HepG2 (cell line): ENCODE measurements around the gene ENO4. TPM values are rescaled to one million over a fixed set of nuclear protein-coding genes. Genes with fewer than 3 reads are reported as not detected.

ENCODE experiments used
- ATAC-seq: fragments of 200-7000 bp; cut with Tn5 transposase; 3 replicates; pipeline ENCODE4 v1.9.1; 2020; ENCODE audit warnings: mild to moderate bottlenecking, moderate library complexity
- BruUV-seq: library from RNA; stranded (reverse); fragments of 400-500 nt; replicated peaks from 2 replicates; lab custom pipeline; 2021; lab: Mats Ljungman, UMichigan
- CTCF ChIA-PET: fragments of 300-600 bp; formaldehyde crosslinking; extraction: SDS; loops from one replicate; lab custom pipeline; 2021; ENCODE audit warnings: low total read pairs, inconsistent platforms, low intra/inter-chr PET ratio; lab: Yijun Ruan, JAX
- POLR2A ChIA-PET: fragments of 350-600 bp; sonication (Branson Sonifier 250); formaldehyde crosslinking; loops from one replicate; lab custom pipeline; 2020; ENCODE audit warnings: antibody characterized with exemption, inconsistent platforms; lab: Yijun Ruan, JAX
- DNase-seq: peaks from one replicate; pipeline ENCODE4 v3.0.0-alpha.2; 2015; ENCODE audit warnings: low spot score
- FAIRE-seq: peaks from 3 replicates; lab custom pipeline; 2011; peaks lifted over from hg19 to GRCh38; lab: Jason Lieb, UNC
- H2AFZ ChIP-seq: one replicate; pipeline ENCODE4 v1.6.1; 2011; ENCODE audit warnings: low read length, inconsistent platforms
- H3K27ac ChIP-seq: fragments of 300-600 bp; 3 replicates; pipeline ENCODE4 v1.8.0; 2011; ENCODE audit warnings: mixed run types, mild to moderate bottlenecking, mixed read lengths, low read length, inconsistent platforms; ENCODE audit not compliant: insufficient read depth; ENCODE audit errors: extremely low read length
- H3K27me3 ChIP-seq, 2 experiments: fragments of 200-600 bp in 1 of 2; 2 replicates in 1 of 2; 3 replicates in 1 of 2; pipeline versions ENCODE4 v1.6.0 to v1.8.0; 2011; ENCODE audit warnings: low read length in 2 of 2, mild to moderate bottlenecking in 2 of 2, moderate library complexity in 2 of 2, inconsistent platforms in 1 of 2; ENCODE audit not compliant: insufficient read depth in 2 of 2, control insufficient read depth in 1 of 2
- H3K36me3 ChIP-seq, 2 experiments: fragments of 200-600 bp in 1 of 2; replicated peaks in 1 of 2; 2 replicates in 1 of 2; 3 replicates in 1 of 2; pipeline versions ENCODE4 v1.5.1 to v1.8.0; 2011; ENCODE audit warnings: low read length in 2 of 2, inconsistent platforms in 1 of 2; ENCODE audit not compliant: insufficient read depth in 2 of 2, control insufficient read depth in 1 of 2
- H3K4me1 ChIP-seq: 2 replicates; pipeline ENCODE4 v1.5.1; 2012; ENCODE audit warnings: low read length, inconsistent platforms; ENCODE audit not compliant: insufficient read depth
- H3K4me2 ChIP-seq: 2 replicates; pipeline ENCODE4 v1.6.0; 2011; ENCODE audit warnings: low read depth, low read length, inconsistent platforms
- H3K4me3 ChIP-seq, 3 experiments: fragments of 200-600 bp in 1 of 3; sonication (generic), shearing (Covaris generic) in 1 of 3; replicated peaks in 1 of 3; 2 replicates each; pipeline ENCODE4 v1.5.1; 2011 to 2016; ENCODE audit warnings: low read length in 3 of 3, inconsistent platforms in 2 of 3, low read depth in 2 of 3, mild to moderate bottlenecking in 2 of 3, control low read depth in 1 of 3, mixed read lengths in 1 of 3; ENCODE audit not compliant: insufficient read depth in 1 of 3
- H3K79me2 ChIP-seq: one replicate; pipeline ENCODE4 v1.6.1; 2011; ENCODE audit warnings: low read length, inconsistent platforms; ENCODE audit not compliant: insufficient read depth
- H3K9ac ChIP-seq: 2 replicates; pipeline ENCODE4 v1.6.0; 2011; ENCODE audit warnings: mild to moderate bottlenecking, low read depth, low read length, inconsistent platforms; ENCODE audit not compliant: insufficient read depth
- H3K9me3 ChIP-seq: 2 replicates; pipeline ENCODE4 v1.5.1; 2012; ENCODE audit warnings: mild to moderate bottlenecking, low read length
- H4K20me1 ChIP-seq: 2 replicates; pipeline ENCODE4 v1.6.0; 2011; ENCODE audit warnings: inconsistent platforms, mild to moderate bottlenecking, low read length, moderate library complexity; ENCODE audit not compliant: insufficient read depth
- ATF7-NPFF ChIP-seq: sonication (generic); formaldehyde crosslinking; IDR thresholded peaks from 2 replicates; pipeline ENCODE4 v1.8.1; 2023; ENCODE audit warnings: mild to moderate bottlenecking, low read depth, missing genetic modification reagents, moderate library complexity
- FIP1L1 ChIP-seq: fragments of 200-400 bp; formaldehyde crosslinking; IDR thresholded peaks from 2 replicates; pipeline ENCODE4 v1.6.1; 2018; ENCODE audit warnings: low read depth, mild to moderate bottlenecking, low read length, moderate library complexity, borderline replicate concordance; ENCODE audit not compliant: insufficient read depth
- FLYWCH1 ChIP-seq: sonication (generic); formaldehyde crosslinking; IDR thresholded peaks from 2 replicates; pipeline ENCODE4 v1.8.1; 2023; ENCODE audit warnings: mild to moderate bottlenecking, missing genetic modification reagents
- HCFC1 ChIP-seq: fragments of 150-350 bp; IDR thresholded peaks from 2 replicates; pipeline ENCODE4 v1.6.1; 2014; ENCODE audit warnings: low read depth, low read length
- NFE2L1 ChIP-seq: sonication (generic); formaldehyde crosslinking; IDR thresholded peaks from 2 replicates; pipeline ENCODE4 v1.4.0; 2020; ENCODE audit warnings: missing genetic modification reagents, mild to moderate bottlenecking, borderline replicate concordance
- NR2F6 ChIP-seq, 2 experiments: IDR thresholded peaks; 2 replicates each; pipeline ENCODE4 v1.6.1; 2016; ENCODE audit warnings: antibody characterized with exemption in 1 of 2, mild to moderate bottlenecking in 1 of 2
- PHF21A ChIP-seq: sonication (generic); formaldehyde crosslinking; IDR thresholded peaks from 2 replicates; pipeline ENCODE4 v1.5.0; 2020; ENCODE audit warnings: mild to moderate bottlenecking, missing genetic modification reagents
- POLR2A ChIP-seq, 2 experiments: IDR thresholded peaks; 2 replicates each; pipeline ENCODE4 v1.6.1; 2011; ENCODE audit warnings: low read depth in 2 of 2, low read length in 2 of 2, mild to moderate bottlenecking in 1 of 2, moderate library complexity in 1 of 2; ENCODE audit not compliant: insufficient read depth in 1 of 2
- PRDM10 ChIP-seq: sonication (generic); formaldehyde crosslinking; IDR thresholded peaks from 2 replicates; pipeline ENCODE4 v1.4.0; 2020; ENCODE audit warnings: low read depth, missing genetic modification reagents
- ZKSCAN5 ChIP-seq: sonication (generic); formaldehyde crosslinking; IDR thresholded peaks from 2 replicates; pipeline ENCODE4 v1.5.1; 2020; ENCODE audit warnings: mild to moderate bottlenecking, missing genetic modification reagents
- ZMYM3 ChIP-seq: sonication (generic); formaldehyde crosslinking; IDR thresholded peaks from 2 replicates; pipeline ENCODE4 v1.5.1; 2020; ENCODE audit warnings: mild to moderate bottlenecking, missing genetic modification reagents
- ZNF18 ChIP-seq: sonication (generic); formaldehyde crosslinking; IDR thresholded peaks from 2 replicates; pipeline ENCODE4 v1.8.0; 2022; ENCODE audit warnings: mild to moderate bottlenecking, missing genetic modification reagents; ENCODE audit not compliant: insufficient replicate concordance
- ZNF276 ChIP-seq: sonication (generic); formaldehyde crosslinking; IDR thresholded peaks from 2 replicates; pipeline ENCODE4 v1.4.0; 2020; ENCODE audit warnings: mild to moderate bottlenecking, low read depth, missing genetic modification reagents
- ZNF577 ChIP-seq: sonication (generic); formaldehyde crosslinking; IDR thresholded peaks from 2 replicates; pipeline ENCODE4 v1.4.0; 2020; ENCODE audit warnings: mild to moderate bottlenecking, low read depth, missing genetic modification reagents, borderline replicate concordance
- ZNF629 ChIP-seq: sonication (generic); formaldehyde crosslinking; conservative IDR thresholded peaks from 2 replicates; pipeline ENCODE4 v1.5.0; 2020; ENCODE audit warnings: missing genetic modification reagents
- ZNF644 ChIP-seq: IDR thresholded peaks from 2 replicates; pipeline ENCODE4 v1.6.1; 2016; ENCODE audit warnings: low read depth
- ZNF674 ChIP-seq: sonication (generic); formaldehyde crosslinking; IDR thresholded peaks from 2 replicates; pipeline ENCODE4 v1.5.0; 2020; ENCODE audit warnings: low read depth, mild to moderate bottlenecking, missing genetic modification reagents
- WGBS: methylation state at CpG from one replicate; pipeline ENCODE4 v1.1.6; 2017; ENCODE audit warnings: low lambda C conversion rate; 5-methylcytosine and 5-hydroxymethylcytosine counted together
- in situ Hi-C: cut with HindIII; loops from 2 replicates; pipeline ENCODE4 v1.10.0; 2017; ENCODE audit warnings: low pct_unique_long_range_greater_than_20kb; ENCODE audit not compliant: extremely low pct_ligation_motif_present
- intact Hi-C: fragments of 100-400 bp; cut with micrococcal nuclease; formaldehyde crosslinking; loops from one replicate; pipeline ENCODE4 v1.10.0; 2022; ENCODE audit not compliant: unreplicated experiment
- polyA plus RNA-seq, 8 experiments: library from polyadenylated mRNA; depleted of rRNA in 3 of 8; stranded (reverse) in 7 of 8; unstranded in 1 of 8; fragments of >200 nt; fragmentation: Illumina TruSeq in 4 of 8; extraction: Trizol in 4 of 8; gene quantifications; 2 replicates each; pipeline versions ENCODE4 v1.2.1 to v1.2.3, GENCODE V29; 2011 to 2016; ENCODE audit warnings: low read depth in 4 of 8, missing spikeins in 1 of 8, mixed read lengths in 1 of 8; ENCODE audit not compliant: insufficient read depth in 1 of 8
- total RNA-seq, 5 experiments: library from RNA; depleted of rRNA; stranded (reverse); fragments of >200 nt; fragmentation: Illumina TruSeq; extraction: Trizol; gene quantifications; 2 replicates each; pipeline ENCODE4 v1.2.3, GENCODE V29; 2016; ENCODE audit warnings: low read depth in 1 of 5

Gene ENO4
- total and polyA plus RNA-seq, 2 of the 13 experiments (the other 11 are each of a cell fraction or from before 2014, with no cell fraction given) = not detected

GRCh38 chr10:116912162-116912561 is 62.9 kb downstream of the ENO4 start (continued):
- TF ChIP-seq ZNF644 (CRISPR knock-in tag) (no peak), ZNF629 (no peak), ATF7-NPFF (no peak), ZNF674 (CRISPR knock-in tag) (no peak)
- TF ChIP-seq, all 625 proteins: peak for 0

- Histone ChIP-seq H4K20me1 (no peaks in the 10 kb centered on the region), H3K36me3 (peaks cover 9 to 42% of the 10 kb centered on the region in 2 experiments), H3K9me3 (no peaks in the 10 kb centered on the region), H3K27me3 (no peaks in the 10 kb centered on the region), H2AFZ (no peak overlapping the region), H3K79me2 (no peaks in the 10 kb centered on the region), H3K9ac (no peak overlapping the region), H3K27ac (no peak overlapping the region), H3K4me1 (no peaks in the 10 kb centered on the region), H3K4me2 (no peak overlapping the region), H3K4me3 (no peak overlapping the region)
- ChIA-PET CTCF (no interaction called here), POLR2A (no interaction called here)
- 100% methylated on average over 1 of the region's 1 CpG for WGBS
- intact Hi-C loops = no loop called here
- no peak for ATAC-seq
- FAIRE-seq = no peak
- in situ Hi-C loops = no loop called here
- no TSS peak for BruUV-seq
- no peak for DNase-seq
- TF ChIP-seq ATF7-NPFF (no peak), ZKSCAN5 (CRISPR knock-in tag) (no peak), PHF21A (no peak), NFE2L1 (CRISPR knock-in tag) (no peak), PRDM10 (CRISPR knock-in tag) (no peak), FLYWCH1 (no peak), ZMYM3 (CRISPR knock-in tag) (no peak), ZNF18 (CRISPR knock-in tag) (no peak), NR2F6 (IDR thresholded peaks at IDR 0.05) (no peak), NR2F6 (CRISPR knock-in tag; IDR thresholded peaks at IDR 0.05) (no peak), FIP1L1 (no peak), ZNF577 (no peak), POLR2A (IDR thresholded peaks at IDR 0.05; ENCODE audit: insufficient read depth in 1 of 2, low read depth in 2 of 2, low read length in 2 of 2) (no peak), ZNF276 (CRISPR knock-in tag) (no peak), HCFC1 (no peak)
Observed at GRCh38 chr10:116913695-116914094, 64.4 kb downstream of the ENO4 start.
